ENCODE data around the gene WDFY4. TPM values are rescaled to one million over a fixed set of nuclear protein-coding genes. Genes with fewer than 3 reads are reported as not detected.

WDFY4 gene
- total and polyA plus RNA-seq, 2 experiments from 2014 or later: 0.14 TPM; not detected in 1

GRCh38 chr10:48935577-48935976, 250.9 kb downstream of the WDFY4 start:
- H2AFZ ChIP-seq: no peak overlapping the region
- H3K27me3 Mint-ChIP-seq (ENCODE audit: insufficient read depth, low read depth, poor library complexity): no peaks in the 10 kb centered on the region
- H3K27ac ChIP-seq (ENCODE audit: low read depth): no peak overlapping the region
- H3K27me3 ChIP-seq (ENCODE audit: insufficient read depth): no peaks in the 10 kb centered on the region
- H3K4me3 Mint-ChIP-seq: no peak overlapping the region
- peaks cover 22% of the 10 kb centered on the region for H3K4me1 Mint-ChIP-seq
- H3F3A ChIP-seq (replicated peaks; ENCODE audit: low read depth): no peaks in the 10 kb centered on the region
- no peak overlapping the region for H3K4me3 ChIP-seq
- no peak overlapping the region for H3K27ac Mint-ChIP-seq
- DNase-seq (ENCODE audit: low spot score): no peak
- no peak overlapping the region for H3K4me2 ChIP-seq
- no peaks in the 10 kb centered on the region for H3K79me2 ChIP-seq (replicated peaks; ENCODE audit: insufficient read depth)
- H3K9me3 Mint-ChIP-seq: no peaks in the 10 kb centered on the region; the same call in 2 of the 3 replicates
- no peaks in the 10 kb centered on the region for H3K36me3 Mint-ChIP-seq (ENCODE audit: low read depth)
- H4K20me1 ChIP-seq (replicated peaks; ENCODE audit: insufficient read depth): no peaks in the 10 kb centered on the region
- no peaks in the 10 kb centered on the region for H3K36me3 ChIP-seq (ENCODE audit: insufficient read depth)
- TF ChIP-seq STAT1 (IDR thresholded peaks at IDR 0.05; ENCODE audit: unreplicated experiment) (no peak), CTCF (conservative IDR thresholded peaks at IDR 0.05; ENCODE audit: low read depth in 2 of 2) (no peak), REST (IDR thresholded peaks at IDR 0.05; ENCODE audit: unreplicated experiment) (no peak), ETS1 (IDR thresholded peaks at IDR 0.05) (no peak), EZH2phosphoT487 (IDR thresholded peaks at IDR 0.05; ENCODE audit: unreplicated experiment) (no peak), POLR2AphosphoS5 (IDR thresholded peaks at IDR 0.05; ENCODE audit: low read depth) (no peak), ZNF331 (CRISPR knock-in tag; IDR thresholded peaks at IDR 0.05; ENCODE audit: low read depth) (no peak), NANOG (IDR thresholded peaks at IDR 0.05; ENCODE audit: borderline replicate concordance) (no peak), CREB1 (CRISPR knock-in tag; IDR thresholded peaks at IDR 0.05; ENCODE audit: low read depth) (no peak), JUNB (IDR thresholded peaks at IDR 0.05; ENCODE audit: unreplicated experiment) (no peak), ZNF462 (CRISPR knock-in tag; IDR thresholded peaks at IDR 0.05) (no peak), ZNF114 (CRISPR knock-in tag; IDR thresholded peaks at IDR 0.05) (no peak), EZH2 (IDR thresholded peaks at IDR 0.05; ENCODE audit: low read depth, unreplicated experiment) (no peak)
- no peak for ATAC-seq
- H3K4me1 ChIP-seq (ENCODE audit: insufficient read depth): 0 out of 2 replicates have a peak, but pooled peaks cover 6% of the 10 kb centered on the region
- no peaks in the 10 kb centered on the region for H3K9me2 ChIP-seq (ENCODE audit: insufficient read depth)
